Activated T-cell treated with anti-CD3 and anti-CD28 coated beads, Interleukin-2, amount 50 U/mL, for 72 hours (primary cell): ENCODE results near the gene U2AF2. TPM values are rescaled to one million over a fixed set of nuclear protein-coding genes. Genes with fewer than 3 reads are reported as not detected.

Experiments
- ATAC-seq, 2 donors: fragments of 150-1000 bp; cut with Tn5 transposase; replicated peaks in 1 of 2; 2 replicates each; pipeline ENCODE4 v1.10.0; 2021; ENCODE audit warnings: moderate library complexity in 2 of 2, mild to moderate bottlenecking in 1 of 2
- DNase-seq, 2 donors: peaks; one replicate each; pipeline ENCODE4 v3.0.0; 2021 to 2022; ENCODE audit warnings: mixed read lengths in 1 of 2
- H3K27ac Mint-ChIP-seq: one replicate; pipeline ENCODE4 v1.8.0; 2022; ENCODE audit warnings: mild to moderate bottlenecking, moderate library complexity, mixed read lengths
- H3K27me3 Mint-ChIP-seq: one replicate; pipeline ENCODE4 v1.8.0; 2022; ENCODE audit warnings: low read depth, mixed read lengths
- H3K36me3 Mint-ChIP-seq, 2 donors: one replicate each; pipeline ENCODE4 v1.8.0; 2022; ENCODE audit warnings: mixed read lengths in 2 of 2, mild to moderate bottlenecking in 1 of 2; ENCODE audit not compliant: insufficient read depth in 2 of 2
- H3K4me1 Mint-ChIP-seq: one replicate; pipeline ENCODE4 v1.8.0; 2022; ENCODE audit warnings: low read depth, mixed read lengths
- H3K4me3 Mint-ChIP-seq, 2 donors: one replicate each; pipeline ENCODE4 v1.8.0; 2022; ENCODE audit warnings: mild to moderate bottlenecking in 2 of 2, mixed read lengths in 2 of 2, moderate library complexity in 2 of 2
- H3K9me3 Mint-ChIP-seq, 2 donors: one replicate each; pipeline ENCODE4 v1.8.0; 2022; ENCODE audit warnings: mixed read lengths in 2 of 2
- total RNA-seq, 2 donors: library from RNA; stranded (reverse); gene quantifications; one replicate each; pipeline ENCODE4 v1.2.3, GENCODE V29; 2022

Gene U2AF2
- total RNA-seq, 2 donors from 2014 or later: 128 to 137 TPM

DNA sequence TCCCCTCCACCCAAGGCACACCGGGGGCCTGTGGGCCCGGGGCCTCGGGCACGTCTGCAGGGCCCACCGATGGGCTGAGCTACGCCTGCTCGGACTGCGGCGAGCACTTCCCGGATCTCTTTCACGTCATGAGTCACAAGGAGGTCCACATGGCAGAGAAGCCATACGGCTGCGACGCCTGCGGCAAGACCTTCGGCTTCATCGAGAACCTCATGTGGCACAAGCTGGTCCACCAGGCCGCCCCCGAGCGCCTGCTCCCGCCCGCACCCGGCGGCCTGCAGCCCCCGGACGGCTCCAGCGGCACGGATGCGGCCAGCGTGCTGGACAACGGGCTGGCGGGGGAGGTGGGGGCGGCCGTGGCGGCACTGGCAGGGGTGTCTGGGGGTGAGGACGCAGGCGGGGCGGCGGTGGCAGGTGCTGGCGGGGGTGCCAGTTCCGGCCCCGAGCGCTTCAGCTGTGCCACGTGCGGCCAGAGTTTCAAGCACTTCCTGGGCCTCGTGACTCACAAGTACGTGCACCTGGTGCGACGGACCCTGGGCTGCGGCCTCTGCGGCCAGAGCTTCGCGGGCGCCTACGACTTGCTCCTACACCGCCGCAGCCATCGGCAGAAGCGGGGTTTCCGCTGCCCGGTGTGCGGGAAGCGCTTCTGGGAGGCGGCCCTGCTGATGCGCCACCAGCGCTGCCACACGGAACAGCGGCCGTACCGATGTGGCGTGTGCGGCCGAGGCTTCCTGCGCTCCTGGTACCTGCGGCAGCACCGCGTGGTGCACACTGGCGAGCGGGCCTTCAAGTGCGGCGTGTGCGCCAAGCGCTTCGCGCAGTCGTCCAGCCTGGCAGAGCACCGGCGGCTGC, 39.1 kb upstream of the U2AF2 start:
- no peaks in the 10 kb centered on the region for H3K9me3 Mint-ChIP-seq
- H3K4me1 Mint-ChIP-seq: peaks cover 25% of the 10 kb centered on the region
- no peaks in the 10 kb centered on the region for H3K27me3 Mint-ChIP-seq
- H3K27ac Mint-ChIP-seq: no peak overlapping the region
- DNase-seq (no peak), ATAC-seq (no peak)
- H3K36me3 Mint-ChIP-seq: peaks cover 2 to 19% of the 10 kb centered on the region in 2 donors
- no peak overlapping the region for H3K4me3 Mint-ChIP-seq

DNA sequence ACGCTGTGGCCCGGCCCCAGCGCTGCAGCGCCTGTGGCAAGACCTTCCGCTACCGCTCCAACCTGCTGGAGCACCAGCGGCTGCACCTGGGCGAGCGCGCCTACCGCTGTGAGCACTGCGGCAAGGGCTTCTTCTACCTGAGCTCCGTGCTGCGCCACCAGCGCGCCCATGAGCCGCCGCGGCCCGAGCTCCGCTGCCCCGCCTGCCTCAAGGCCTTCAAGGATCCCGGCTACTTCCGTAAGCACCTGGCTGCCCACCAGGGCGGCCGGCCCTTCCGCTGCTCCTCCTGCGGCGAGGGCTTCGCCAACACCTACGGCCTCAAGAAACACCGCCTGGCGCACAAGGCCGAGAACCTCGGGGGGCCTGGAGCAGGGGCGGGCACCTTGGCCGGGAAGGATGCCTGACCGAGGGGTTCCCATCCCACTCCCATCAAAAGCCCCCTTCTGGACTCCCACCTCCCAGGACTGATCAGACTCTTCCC, 38.4 kb upstream of the U2AF2 start:
- Mint-ChIP-seq H3K4me1 (peaks cover 24% of the 10 kb centered on the region), H3K27me3 (no peaks in the 10 kb centered on the region), H3K27ac (no peak overlapping the region), H3K9me3 (no peaks in the 10 kb centered on the region), H3K4me3 (no peak overlapping the region), H3K36me3 (peaks cover 2 to 19% of the 10 kb centered on the region in 2 donors)
- ATAC-seq (no peak), DNase-seq (no peak)

DNA sequence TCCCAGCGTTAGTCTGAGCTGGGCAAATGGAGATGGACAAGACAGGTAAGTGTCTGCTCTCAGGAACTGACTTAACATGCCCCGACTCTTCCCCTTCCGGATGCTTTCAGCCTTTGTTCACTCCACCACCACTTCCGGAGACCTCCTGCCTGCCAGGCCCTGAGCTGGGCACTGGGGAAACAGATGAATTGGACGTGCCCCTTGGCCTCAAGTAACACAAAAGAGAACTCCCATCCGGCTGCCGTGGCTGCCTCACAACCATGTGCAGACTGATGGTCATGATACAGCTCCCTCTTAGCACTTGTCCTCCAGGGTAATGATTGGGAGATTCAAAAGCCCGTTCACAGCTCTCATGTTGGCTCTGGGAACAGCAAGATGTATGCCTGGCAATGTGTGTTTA, 37.4 kb upstream of the U2AF2 start:
- H3K27ac Mint-ChIP-seq: no peak overlapping the region

DNA sequence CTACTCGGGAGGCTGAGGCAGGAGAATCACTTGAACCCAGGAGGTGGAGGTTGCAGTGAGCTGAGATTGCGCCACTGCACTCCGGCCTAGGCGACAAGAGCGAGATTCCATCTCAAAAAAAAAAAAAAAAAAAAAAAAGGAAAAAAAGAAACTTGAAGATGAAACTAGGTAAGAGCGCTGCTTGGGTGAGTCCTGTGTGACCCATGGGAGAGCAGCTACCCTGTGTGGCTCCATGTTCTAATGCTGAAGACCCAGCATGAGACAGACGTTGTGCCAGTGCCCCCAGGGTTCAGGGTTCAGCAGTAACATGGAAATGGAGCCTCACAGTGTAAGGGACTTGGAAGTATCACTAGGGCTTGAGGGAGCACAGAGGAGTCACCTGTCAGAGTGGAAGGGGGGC, 36.4 kb upstream of the U2AF2 start:
- Mint-ChIP-seq H3K27ac (no peak overlapping the region), H3K9me3 (no peaks in the 10 kb centered on the region), H3K4me1 (peaks cover 22% of the 10 kb centered on the region), H3K4me3 (no peak overlapping the region), H3K27me3 (no peaks in the 10 kb centered on the region), H3K36me3 (peaks cover 0 to 16% of the 10 kb centered on the region in 2 donors)
- ATAC-seq (no peak), DNase-seq (no peak)

More for the DNA sequence above, 37.4 kb upstream of the U2AF2 start:
- no peaks in the 10 kb centered on the region for H3K9me3 Mint-ChIP-seq
- DNase-seq: no peak
- peaks cover 2 to 19% of the 10 kb centered on the region in 2 donors for H3K36me3 Mint-ChIP-seq
- H3K27me3 Mint-ChIP-seq: no peaks in the 10 kb centered on the region
- H3K4me1 Mint-ChIP-seq: peaks cover 18% of the 10 kb centered on the region
- no peak for ATAC-seq
- H3K4me3 Mint-ChIP-seq: no peak overlapping the region

DNA sequence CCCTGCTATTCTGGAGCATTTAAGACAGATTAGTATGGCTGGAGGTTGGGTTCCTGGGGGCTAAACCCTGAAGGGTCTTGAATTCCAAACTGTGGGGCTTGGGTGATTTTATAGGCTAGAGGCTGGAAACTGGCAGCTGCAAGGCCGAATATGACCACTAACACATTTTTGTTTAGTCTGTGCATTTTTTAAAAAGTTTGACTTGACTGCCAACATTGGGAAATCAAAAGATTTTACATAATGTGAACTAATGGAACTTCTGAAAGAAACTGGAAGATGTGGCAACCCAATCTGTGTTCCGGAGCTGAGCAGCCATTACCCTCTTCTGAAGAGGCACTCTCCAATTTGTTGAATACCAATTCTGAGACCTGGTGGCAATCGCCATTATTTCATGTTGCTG, 35.5 kb upstream of the U2AF2 start:
- no peak for DNase-seq
- Mint-ChIP-seq H3K27me3 (no peaks in the 10 kb centered on the region), H3K4me3 (no peak overlapping the region), H3K4me1 (peaks cover 30% of the 10 kb centered on the region), H3K27ac (no peak overlapping the region), H3K9me3 (no peaks in the 10 kb centered on the region), H3K36me3 (peaks cover 0 to 16% of the 10 kb centered on the region in 2 donors)
- ATAC-seq: no peak

DNA sequence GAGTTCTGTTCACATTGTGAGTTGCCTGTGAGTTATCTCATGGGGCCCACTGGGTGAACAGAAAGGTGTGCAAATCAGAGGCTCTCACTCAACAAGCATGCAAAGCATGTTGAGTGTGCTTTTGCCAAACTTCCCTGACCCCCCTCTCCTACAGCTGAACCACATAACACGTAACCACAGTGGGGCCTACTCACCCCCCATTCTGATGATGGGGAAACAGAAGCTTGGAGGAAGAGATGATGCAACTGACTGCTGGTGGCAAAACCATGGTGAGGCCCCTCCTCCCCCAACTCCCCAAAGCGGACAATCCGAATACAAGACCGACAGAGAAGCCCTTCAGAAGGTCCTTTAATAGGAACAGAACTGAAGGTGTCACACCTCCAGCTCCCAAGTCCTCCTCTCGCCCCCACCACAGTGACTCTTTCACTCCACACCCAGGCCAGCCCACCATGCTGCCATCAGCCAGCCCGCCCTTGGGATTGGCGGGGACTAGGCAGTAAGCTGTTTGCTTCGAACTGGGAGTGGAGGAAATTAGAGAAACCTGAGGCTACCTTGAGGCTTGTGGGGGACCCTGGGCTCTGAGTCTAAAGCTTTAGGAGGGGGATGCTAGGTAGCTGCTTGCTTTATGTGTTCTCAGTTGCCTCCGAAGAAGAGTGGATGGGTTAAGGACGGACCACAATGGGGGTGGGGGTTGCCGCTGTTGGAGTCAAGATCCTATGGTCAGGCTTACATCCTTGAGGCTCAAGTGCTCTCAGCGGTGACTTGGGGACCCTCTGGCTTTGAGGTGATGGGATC, 34.2 kb upstream of the U2AF2 start:
- Mint-ChIP-seq H3K4me3 (peak overlapping the region in 1 of 2 donors; percentile 53), H3K9me3 (no peaks in the 10 kb centered on the region)
- peak; percentile 13 to 29 for ATAC-seq

DNA sequence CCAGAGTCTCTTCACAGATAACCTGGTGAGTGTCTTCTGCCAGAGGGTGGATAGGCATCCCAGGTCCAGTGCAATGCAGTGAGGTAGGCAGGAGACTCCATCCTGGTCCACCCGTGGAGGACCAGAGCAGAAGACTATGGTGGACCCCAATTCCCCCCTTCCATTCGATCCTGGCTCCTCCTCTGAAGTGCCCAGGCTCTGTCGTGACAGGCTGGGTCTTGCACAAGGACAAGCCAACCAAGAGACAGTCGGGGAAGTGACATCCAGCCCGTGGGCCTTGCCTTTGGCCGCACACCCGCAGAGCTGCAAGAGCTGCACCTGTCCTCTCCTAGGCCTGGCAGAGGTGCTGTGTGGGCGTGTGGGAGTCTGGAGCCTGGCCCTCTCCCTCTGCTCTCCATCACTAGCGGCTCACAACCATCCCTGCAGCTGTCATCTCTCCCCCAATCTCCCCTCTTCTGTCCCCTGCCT, 33.6 kb upstream of the U2AF2 start:
- Mint-ChIP-seq H3K9me3 (no peaks in the 10 kb centered on the region), H3K36me3 (peaks cover 0 to 16% of the 10 kb centered on the region in 2 donors), H3K4me1 (peaks cover 44% of the 10 kb centered on the region), H3K4me3 (no peak overlapping the region), H3K27me3 (no peaks in the 10 kb centered on the region), H3K27ac (no peak overlapping the region)
- no peak for DNase-seq
- no peak for ATAC-seq

More for the DNA sequence above, 34.2 kb upstream of the U2AF2 start:
- H3K27ac Mint-ChIP-seq: no peak overlapping the region
- H3K27me3 Mint-ChIP-seq: no peaks in the 10 kb centered on the region
- H3K36me3 Mint-ChIP-seq: peaks cover 0 to 16% of the 10 kb centered on the region in 2 donors
- H3K4me1 Mint-ChIP-seq: peaks cover 38% of the 10 kb centered on the region
- peak; percentile 35 to 43 for DNase-seq

DNA sequence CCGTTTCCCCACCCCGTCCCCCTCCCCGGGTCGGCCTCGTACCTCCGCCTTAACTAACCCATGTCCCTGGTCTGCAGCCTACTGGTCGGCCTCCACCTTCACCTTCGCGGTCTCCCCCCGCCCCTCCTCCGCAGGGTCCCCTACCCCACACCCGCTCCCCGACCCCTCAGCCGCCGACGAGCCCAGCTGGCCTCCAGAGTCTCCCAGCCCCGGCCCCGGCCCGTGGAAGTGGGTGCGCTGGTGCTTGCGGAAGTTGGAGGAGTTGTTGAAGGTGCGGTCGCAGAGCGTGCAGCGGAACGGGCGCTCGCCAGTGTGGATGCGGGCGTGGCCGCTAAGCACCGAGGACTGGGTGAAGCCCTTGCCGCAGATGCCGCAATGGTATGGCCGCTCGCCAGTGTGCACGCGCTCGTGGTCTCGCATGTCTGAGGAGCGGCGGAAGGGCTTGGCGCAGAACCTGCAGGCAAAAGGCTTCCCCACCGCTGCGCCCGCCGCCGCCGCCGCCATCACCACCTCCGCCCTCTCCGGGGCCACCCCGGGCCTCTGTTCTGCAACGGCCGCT, 33.1 kb upstream of the U2AF2 start:
- no peaks in the 10 kb centered on the region for H3K27me3 Mint-ChIP-seq
- H3K4me3 Mint-ChIP-seq: no peak overlapping the region
- no peak overlapping the region for H3K27ac Mint-ChIP-seq
- H3K36me3 Mint-ChIP-seq: peaks cover 0 to 16% of the 10 kb centered on the region in 2 donors
- H3K4me1 Mint-ChIP-seq: peaks cover 49% of the 10 kb centered on the region
- ATAC-seq (no peak), DNase-seq (no peak)
- H3K9me3 Mint-ChIP-seq: no peaks in the 10 kb centered on the region

DNA sequence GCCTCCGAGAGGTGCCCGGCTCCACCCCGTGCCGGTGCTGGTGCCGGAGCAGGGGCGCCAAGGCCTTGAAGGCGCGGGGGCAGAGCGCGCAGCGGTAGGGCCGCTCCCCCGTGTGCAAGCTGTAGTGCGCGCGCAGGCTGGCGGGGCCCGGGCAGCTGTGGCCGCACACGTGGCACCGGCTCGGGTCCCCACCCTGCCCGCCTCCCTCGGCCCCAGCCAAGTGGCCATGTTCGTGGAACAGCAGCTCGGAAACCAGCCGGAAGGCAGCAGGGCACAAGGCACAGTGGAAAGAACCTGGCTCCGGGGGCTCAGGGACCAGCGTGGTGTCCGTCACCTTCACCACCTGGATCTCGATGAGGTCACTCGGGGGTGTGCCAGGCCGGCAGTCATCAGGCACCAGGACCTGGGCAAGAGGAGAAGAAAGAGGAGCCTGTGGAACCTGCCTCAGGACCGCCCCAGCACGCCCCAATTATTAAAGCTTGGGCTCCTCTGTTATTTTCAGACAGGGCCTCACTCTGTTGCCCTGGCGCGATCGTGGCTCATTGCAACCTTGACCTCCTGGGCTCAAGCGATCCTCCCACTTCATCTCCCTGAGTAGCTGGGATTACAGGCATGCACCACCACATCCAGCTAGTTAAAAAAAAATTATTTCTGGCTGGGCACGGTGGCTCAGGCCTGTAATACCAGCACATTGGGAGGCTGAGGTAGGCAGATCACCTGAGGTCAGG, 32.4 kb upstream of the U2AF2 start:
- Mint-ChIP-seq H3K9me3 (no peaks in the 10 kb centered on the region), H3K4me3 (no peak overlapping the region), H3K27ac (no peak overlapping the region), H3K36me3 (peaks cover 0 to 16% of the 10 kb centered on the region in 2 donors), H3K27me3 (no peaks in the 10 kb centered on the region), H3K4me1 (peaks cover 53% of the 10 kb centered on the region)
- DNase-seq (no peak), ATAC-seq (no peak)

DNA sequence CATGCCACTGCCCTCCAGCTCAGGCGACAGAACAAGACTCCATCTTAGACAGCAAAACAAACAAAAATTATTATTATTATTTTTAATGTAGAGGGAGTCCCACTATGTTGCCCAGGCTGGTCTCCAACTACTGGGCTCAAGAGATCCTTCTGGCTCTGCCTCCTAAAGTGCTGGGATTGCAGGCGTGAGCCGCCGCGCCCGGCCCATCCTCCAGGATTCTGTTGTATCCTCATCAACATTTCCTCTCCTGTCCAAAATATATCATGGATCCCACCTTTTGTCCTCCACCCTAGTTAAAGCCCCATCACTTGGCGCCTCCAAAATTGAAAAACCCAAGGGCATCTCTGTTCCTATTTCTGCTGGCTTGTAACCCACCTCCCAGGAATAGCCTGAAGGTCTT, 31.7 kb upstream of the U2AF2 start:
- H3K27ac Mint-ChIP-seq: no peak overlapping the region
- H3K4me3 Mint-ChIP-seq: no peak overlapping the region

DNA sequence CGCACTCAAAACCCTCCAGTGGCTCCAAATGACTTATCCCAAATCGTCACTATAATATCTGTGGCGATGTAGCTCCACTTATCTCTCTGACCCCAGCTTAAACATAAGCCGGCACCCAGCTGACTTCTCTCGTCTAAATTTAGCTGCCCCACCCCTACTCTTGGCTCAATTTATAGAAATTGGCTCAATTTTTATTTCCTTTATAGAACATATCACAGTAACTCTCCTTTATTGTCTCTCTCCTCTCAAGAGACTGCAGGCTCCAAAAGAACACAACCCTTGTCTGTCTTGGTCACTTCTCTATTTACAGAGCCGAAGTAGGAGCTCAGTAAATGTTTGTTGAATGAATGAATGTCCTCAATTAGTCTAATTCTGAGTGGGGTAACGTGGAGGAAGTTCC, 31.3 kb upstream of the U2AF2 start:
- ATAC-seq: no peak
- H3K4me1 Mint-ChIP-seq: peaks cover 53% of the 10 kb centered on the region
- peak overlapping the region; percentile 97 for H3K27ac Mint-ChIP-seq
- no peaks in the 10 kb centered on the region for H3K9me3 Mint-ChIP-seq
- H3K4me3 Mint-ChIP-seq: peak overlapping the region in 1 of 2 donors; percentile 88
- H3K36me3 Mint-ChIP-seq: peaks cover 0 to 11% of the 10 kb centered on the region in 2 donors
- peaks cover 6% of the 10 kb centered on the region for H3K27me3 Mint-ChIP-seq
- no peak for DNase-seq

More for the DNA sequence above, 31.7 kb upstream of the U2AF2 start:
- Mint-ChIP-seq H3K4me1 (peaks cover 53% of the 10 kb centered on the region), H3K9me3 (no peaks in the 10 kb centered on the region), H3K36me3 (peaks cover 0 to 15% of the 10 kb centered on the region in 2 donors), H3K27me3 (peaks cover 4% of the 10 kb centered on the region)
- ATAC-seq: no peak
- DNase-seq: no peak
